HepG2 (cell line): ENCODE measurements around the gene PCGF3.
"Not testable (repeated sequence)": the region's sequence is repeated elsewhere in the genome, so short reads cannot be mapped to it uniquely, and the experiment has no call there.

ENCODE experiments used
- CEBPB ChIP-seq: IDR thresholded peaks from 2 replicates; pipeline ENCODE4 v1.6.1; 2011; ENCODE audit warnings: low read depth, low read length, improper control_type of control experiment, borderline replicate concordance
- CERS6 ChIP-seq: sonication (generic); formaldehyde crosslinking; IDR thresholded peaks from 2 replicates; pipeline ENCODE4 v1.5.0; 2020; ENCODE audit warnings: missing genetic modification reagents
- CTCF ChIP-seq: sonication (generic); formaldehyde crosslinking; IDR thresholded peaks from 2 replicates; pipeline ENCODE4 v1.5.0; 2020; ENCODE audit warnings: mild to moderate bottlenecking, missing genetic modification reagents, moderate library complexity
- KDM3A ChIP-seq: IDR thresholded peaks from 2 replicates; pipeline ENCODE4 v1.6.1; 2018; ENCODE audit warnings: low read depth, missing compliant biosample characterization
- KDM4B ChIP-seq: sonication (generic); formaldehyde crosslinking; IDR thresholded peaks from 2 replicates; pipeline ENCODE4 v1.4.0; 2020; ENCODE audit warnings: missing genetic modification reagents
- PTBP1 ChIP-seq: fragments of 200-400 bp; formaldehyde crosslinking; IDR thresholded peaks from 2 replicates; pipeline ENCODE4 v1.6.1; 2018; ENCODE audit warnings: low read length, low read depth; ENCODE audit not compliant: poor library complexity, severe bottlenecking
- TOE1 ChIP-seq: sonication (generic); formaldehyde crosslinking; IDR thresholded peaks from 2 replicates; pipeline ENCODE4 v1.4.0; 2020; ENCODE audit warnings: mild to moderate bottlenecking, missing genetic modification reagents
- ZNF17 ChIP-seq: sonication (generic); formaldehyde crosslinking; IDR thresholded peaks from 2 replicates; pipeline ENCODE4 v1.5.0; 2020; ENCODE audit warnings: mild to moderate bottlenecking, missing genetic modification reagents

GRCh38 chr4:753186-753585 lies 47.6 kb downstream of the PCGF3 start:
- TF ChIP-seq TOE1 (CRISPR knock-in tag); CTCF (CRISPR knock-in tag); CERS6; PTBP1; ZNF17 (CRISPR knock-in tag); CEBPB; KDM4B; KDM3A (CRISPR knock-in tag): not testable (repeated sequence)
